Measurements from ENCODE around the gene FAM76A.

DNA sequence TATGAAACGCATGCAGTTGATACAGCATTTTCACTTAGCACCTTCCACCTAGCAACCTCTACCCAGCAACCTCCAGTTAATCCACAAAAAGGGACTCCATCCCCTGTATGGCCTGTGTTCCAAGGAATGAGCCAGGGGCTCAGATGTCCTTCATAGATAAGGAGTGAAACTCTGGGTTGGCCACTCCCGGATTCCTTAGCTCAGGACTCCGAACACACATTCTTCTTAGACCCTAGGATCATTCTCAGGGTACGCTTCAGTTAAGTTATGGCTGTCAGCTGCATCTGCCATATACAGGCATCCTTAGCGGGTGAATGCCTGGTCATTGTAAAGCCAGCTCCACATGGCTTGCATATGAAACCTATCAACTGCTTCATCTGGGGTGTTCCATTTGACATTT is 37.9 kb upstream of the FAM76A start:
- TF ChIP-seq EZH2phosphoT487 (IDR thresholded peaks at IDR 0.05; ENCODE audit: borderline replicate concordance), result no peak
- TF ChIP-seq, protein P1, sequence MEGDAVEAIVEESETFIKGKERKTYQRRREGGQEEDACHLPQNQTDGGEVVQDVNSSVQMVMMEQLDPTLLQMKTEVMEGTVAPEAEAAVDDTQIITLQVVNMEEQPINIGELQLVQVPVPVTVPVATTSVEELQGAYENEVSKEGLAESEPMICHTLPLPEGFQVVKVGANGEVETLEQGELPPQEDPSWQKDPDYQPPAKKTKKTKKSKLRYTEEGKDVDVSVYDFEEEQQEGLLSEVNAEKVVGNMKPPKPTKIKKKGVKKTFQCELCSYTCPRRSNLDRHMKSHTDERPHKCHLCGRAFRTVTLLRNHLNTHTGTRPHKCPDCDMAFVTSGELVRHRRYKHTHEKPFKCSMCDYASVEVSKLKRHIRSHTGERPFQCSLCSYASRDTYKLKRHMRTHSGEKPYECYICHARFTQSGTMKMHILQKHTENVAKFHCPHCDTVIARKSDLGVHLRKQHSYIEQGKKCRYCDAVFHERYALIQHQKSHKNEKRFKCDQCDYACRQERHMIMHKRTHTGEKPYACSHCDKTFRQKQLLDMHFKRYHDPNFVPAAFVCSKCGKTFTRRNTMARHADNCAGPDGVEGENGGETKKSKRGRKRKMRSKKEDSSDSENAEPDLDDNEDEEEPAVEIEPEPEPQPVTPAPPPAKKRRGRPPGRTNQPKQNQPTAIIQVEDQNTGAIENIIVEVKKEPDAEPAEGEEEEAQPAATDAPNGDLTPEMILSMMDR (conservative IDR thresholded peaks at IDR 0.05; ENCODE audit: low read length), result no peak

Data from Loucy (cell line).